Ishikawa (cell line): ENCODE data around the gene TAOK3.

Experiments
- CEBPB ChIP-seq: IDR thresholded peaks from 2 replicates; pipeline ENCODE4 v1.6.1; 2012
- CREB1 ChIP-seq: IDR thresholded peaks from 2 replicates; pipeline ENCODE4 v1.6.1; 2012; ENCODE audit warnings: low read depth
- EP300 ChIP-seq: IDR thresholded peaks from 2 replicates; pipeline ENCODE4 v1.6.1; 2012; ENCODE audit warnings: borderline replicate concordance
- FOXM1 ChIP-seq: IDR thresholded peaks from 2 replicates; pipeline ENCODE4 v1.6.1; 2012; ENCODE audit warnings: low read depth, borderline replicate concordance
- NFIC ChIP-seq: IDR thresholded peaks from 2 replicates; pipeline ENCODE4 v1.6.1; 2012
- RAD21 ChIP-seq: IDR thresholded peaks from 2 replicates; pipeline ENCODE4 v1.6.1; 2012; ENCODE audit warnings: low read depth
- TAF1 ChIP-seq: IDR thresholded peaks from 2 replicates; pipeline ENCODE4 v1.6.1; 2012; ENCODE audit warnings: low read depth, mild to moderate bottlenecking
- TEAD4 ChIP-seq: IDR thresholded peaks from 2 replicates; pipeline ENCODE4 v1.6.1; 2012
- YY1 ChIP-seq: IDR thresholded peaks from 2 replicates; pipeline ENCODE4 v1.6.1; 2012; ENCODE audit warnings: low read depth
- ZBTB7A ChIP-seq: IDR thresholded peaks from 2 replicates; pipeline ENCODE4 v1.6.1; 2012; ENCODE audit warnings: low read depth
- TF ChIP-seq, protein P1 (sequence below): IDR thresholded peaks from 2 replicates; pipeline ENCODE4 v1.6.1; 2012; ENCODE audit warnings: low read depth, mild to moderate bottlenecking
- TF ChIP-seq, protein P2 (sequence below): IDR thresholded peaks from 2 replicates; pipeline ENCODE4 v1.6.1; 2012
- TF ChIP-seq, protein P3 (sequence below): IDR thresholded peaks from 2 replicates; pipeline ENCODE4 v1.6.1; 2012

DNA sequence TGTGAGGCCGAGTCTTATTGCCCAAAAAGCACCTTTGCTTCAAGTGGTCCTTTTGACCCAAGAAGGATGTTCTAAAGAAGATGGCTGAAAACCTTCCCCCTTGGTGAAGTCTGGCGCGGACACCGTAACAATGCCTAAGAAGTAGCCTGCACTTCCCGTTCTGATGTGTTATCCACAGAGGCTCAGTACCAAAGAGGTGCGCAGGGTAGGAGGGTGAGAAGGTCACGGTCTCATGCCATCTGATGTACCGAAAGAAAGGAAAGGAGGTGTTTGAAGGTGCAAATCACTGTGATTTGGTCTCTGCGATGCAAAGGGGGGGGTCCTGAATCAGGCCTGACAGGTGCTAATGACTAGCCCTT, 226.9 kb downstream of the TAOK3 start:
- no peak for TF ChIP-seq FOXM1
- TF ChIP-seq EP300 = no peak
- TF ChIP-seq RAD21 = no peak
- TF ChIP-seq TEAD4 = no peak
- TF ChIP-seq, protein P1, sequence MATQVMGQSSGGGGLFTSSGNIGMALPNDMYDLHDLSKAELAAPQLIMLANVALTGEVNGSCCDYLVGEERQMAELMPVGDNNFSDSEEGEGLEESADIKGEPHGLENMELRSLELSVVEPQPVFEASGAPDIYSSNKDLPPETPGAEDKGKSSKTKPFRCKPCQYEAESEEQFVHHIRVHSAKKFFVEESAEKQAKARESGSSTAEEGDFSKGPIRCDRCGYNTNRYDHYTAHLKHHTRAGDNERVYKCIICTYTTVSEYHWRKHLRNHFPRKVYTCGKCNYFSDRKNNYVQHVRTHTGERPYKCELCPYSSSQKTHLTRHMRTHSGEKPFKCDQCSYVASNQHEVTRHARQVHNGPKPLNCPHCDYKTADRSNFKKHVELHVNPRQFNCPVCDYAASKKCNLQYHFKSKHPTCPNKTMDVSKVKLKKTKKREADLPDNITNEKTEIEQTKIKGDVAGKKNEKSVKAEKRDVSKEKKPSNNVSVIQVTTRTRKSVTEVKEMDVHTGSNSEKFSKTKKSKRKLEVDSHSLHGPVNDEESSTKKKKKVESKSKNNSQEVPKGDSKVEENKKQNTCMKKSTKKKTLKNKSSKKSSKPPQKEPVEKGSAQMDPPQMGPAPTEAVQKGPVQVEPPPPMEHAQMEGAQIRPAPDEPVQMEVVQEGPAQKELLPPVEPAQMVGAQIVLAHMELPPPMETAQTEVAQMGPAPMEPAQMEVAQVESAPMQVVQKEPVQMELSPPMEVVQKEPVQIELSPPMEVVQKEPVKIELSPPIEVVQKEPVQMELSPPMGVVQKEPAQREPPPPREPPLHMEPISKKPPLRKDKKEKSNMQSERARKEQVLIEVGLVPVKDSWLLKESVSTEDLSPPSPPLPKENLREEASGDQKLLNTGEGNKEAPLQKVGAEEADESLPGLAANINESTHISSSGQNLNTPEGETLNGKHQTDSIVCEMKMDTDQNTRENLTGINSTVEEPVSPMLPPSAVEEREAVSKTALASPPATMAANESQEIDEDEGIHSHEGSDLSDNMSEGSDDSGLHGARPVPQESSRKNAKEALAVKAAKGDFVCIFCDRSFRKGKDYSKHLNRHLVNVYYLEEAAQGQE = no peak
- TF ChIP-seq, protein P2, sequence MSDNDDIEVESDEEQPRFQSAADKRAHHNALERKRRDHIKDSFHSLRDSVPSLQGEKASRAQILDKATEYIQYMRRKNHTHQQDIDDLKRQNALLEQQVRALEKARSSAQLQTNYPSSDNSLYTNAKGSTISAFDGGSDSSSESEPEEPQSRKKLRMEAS = no peak
- no peak for TF ChIP-seq TAF1
- no peak for TF ChIP-seq CREB1
- TF ChIP-seq ZBTB7A = no peak
- TF ChIP-seq NFIC = no peak
- TF ChIP-seq YY1 = no peak
- TF ChIP-seq, protein P3, sequence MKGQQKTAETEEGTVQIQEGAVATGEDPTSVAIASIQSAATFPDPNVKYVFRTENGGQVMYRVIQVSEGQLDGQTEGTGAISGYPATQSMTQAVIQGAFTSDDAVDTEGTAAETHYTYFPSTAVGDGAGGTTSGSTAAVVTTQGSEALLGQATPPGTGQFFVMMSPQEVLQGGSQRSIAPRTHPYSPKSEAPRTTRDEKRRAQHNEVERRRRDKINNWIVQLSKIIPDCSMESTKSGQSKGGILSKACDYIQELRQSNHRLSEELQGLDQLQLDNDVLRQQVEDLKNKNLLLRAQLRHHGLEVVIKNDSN = no peak
- no peak for TF ChIP-seq CEBPB
